ENCODE data around the gene ZNF566. TPM values are rescaled to one million over a fixed set of nuclear protein-coding genes. Genes with fewer than 3 reads are reported as not detected.
A peak's percentile ranks its signal among the peaks of the same experiment; 100 is the strongest.
"Not testable (repeated sequence)": the region's sequence is repeated elsewhere in the genome, so short reads cannot be mapped to it uniquely, and the experiment has no call there.

Gene ZNF566
- polyA plus RNA-seq, 1 of the 3 experiments (the other 2 are of a cell fraction): 1.7 TPM

- H3K27ac ChIP-seq (ENCODE audit: low read depth in 2 of 2, low read length in 1 of 2); H3K36me3 ChIP-seq (replicated peaks in 1 of 2; ENCODE audit: control insufficient read depth in 1 of 2, insufficient read depth in 2 of 2, low read length in 1 of 2); H3K4me3 ChIP-seq (ENCODE audit: low read depth in 2 of 2, low read length in 1 of 2); H2AFZ ChIP-seq (ENCODE audit: low read depth); POLR2A ChIA-PET; H3K9me2 ChIP-seq; CTCF ChIA-PET; H3K9me3 ChIP-seq; H3K4me1 ChIP-seq (ENCODE audit: control insufficient read depth in 1 of 2, insufficient read depth in 2 of 2, low read depth in 1 of 2, low read length in 1 of 2); H3K27me3 ChIP-seq (ENCODE audit: insufficient read depth); H3K4me2 ChIP-seq; H3K9ac ChIP-seq; H3F3A ChIP-seq (replicated peaks; ENCODE audit: insufficient read depth); H4K20me1 ChIP-seq (ENCODE audit: insufficient read depth): not testable (repeated sequence)
- 55% methylated on average over 18 of the region's 18 CpGs for WGBS (ENCODE audit: low lambda C conversion rate)
- DNase-seq: peak; percentile 40
- peak; percentile 57 for TF ChIP-seq SMC3 (IDR thresholded peaks at IDR 0.05; ENCODE audit: low read depth, low read length)
- peak; percentile 52 for TF ChIP-seq CTCF (IDR thresholded peaks at IDR 0.05)
- peak; percentile 61 for TF ChIP-seq RAD21 (IDR thresholded peaks at IDR 0.05; ENCODE audit: low read length)
- H3K79me2 ChIP-seq (ENCODE audit: insufficient read depth): peaks cover 11% of the 10 kb centered on the region; the same call in 1 of the 2 replicates
Measured at GRCh38 chr19:36492689-36493453, 3.5 kb upstream of the ZNF566 start.

GRCh38 chr19:36490846-36491245 lies 1.5 kb upstream of the ZNF566 start:
- H3K4me2 ChIP-seq; H2AFZ ChIP-seq (ENCODE audit: low read depth); H3K36me3 ChIP-seq (replicated peaks in 1 of 2; ENCODE audit: control insufficient read depth in 1 of 2, insufficient read depth in 2 of 2, low read length in 1 of 2); CTCF ChIA-PET; POLR2A ChIA-PET; H3K9me2 ChIP-seq; H3K9ac ChIP-seq; H3K9me3 ChIP-seq; H3F3A ChIP-seq (replicated peaks; ENCODE audit: insufficient read depth); H3K4me1 ChIP-seq (ENCODE audit: control insufficient read depth in 1 of 2, insufficient read depth in 2 of 2, low read depth in 1 of 2, low read length in 1 of 2); H3K27ac ChIP-seq (ENCODE audit: low read depth in 2 of 2, low read length in 1 of 2); H3K4me3 ChIP-seq (ENCODE audit: low read depth in 2 of 2, low read length in 1 of 2); H4K20me1 ChIP-seq (ENCODE audit: insufficient read depth); H3K27me3 ChIP-seq (ENCODE audit: insufficient read depth); DNase-seq: not testable (repeated sequence)
- H3K79me2 ChIP-seq (ENCODE audit: insufficient read depth): peaks cover 29% of the 10 kb centered on the region; the same call in 1 of the 2 replicates
- 97% methylated on average over 7 of the region's 29 CpGs for WGBS (ENCODE audit: low lambda C conversion rate)

GRCh38 chr19:36489920-36490415 lies 607 bp upstream of the ZNF566 start:
- H4K20me1 ChIP-seq (ENCODE audit: insufficient read depth): no peaks in the 10 kb centered on the region
- H2AFZ ChIP-seq (ENCODE audit: low read depth): peak overlapping the region; percentile 95
- no peaks in the 10 kb centered on the region for H3F3A ChIP-seq (replicated peaks; ENCODE audit: insufficient read depth)
- no peaks in the 10 kb centered on the region for H3K9me2 ChIP-seq
- H3K4me3 ChIP-seq (ENCODE audit: low read depth in 2 of 2, low read length in 1 of 2): peak overlapping the region; percentile 62 to 83
- no peaks in the 10 kb centered on the region; a peak in 2 of 4 replicates for H3K4me1 ChIP-seq (ENCODE audit: control insufficient read depth in 1 of 2, insufficient read depth in 2 of 2, low read depth in 1 of 2, low read length in 1 of 2)
- POLR2A ChIA-PET: interaction anchor here (1.3 to 2.0 kb wide), 8 partner anchors 10 to 361 kb away, joined by 4 to 21 read pairs (median 8); partner anchors contain the start of genes ZFP14, ZFP82, ZNF146 and ZNF260
- H3K9ac ChIP-seq: peak overlapping the region; percentile 84
- H3K27me3 ChIP-seq (ENCODE audit: insufficient read depth): no peaks in the 10 kb centered on the region
- 5% methylated on average over 15 of the region's 15 CpGs for WGBS (ENCODE audit: low lambda C conversion rate)
- peak overlapping the region; percentile 84 for H3K4me2 ChIP-seq
- no peaks in the 10 kb centered on the region for H3K36me3 ChIP-seq (replicated peaks in 1 of 2; ENCODE audit: control insufficient read depth in 1 of 2, insufficient read depth in 2 of 2, low read length in 1 of 2)
- TF ChIP-seq GATA2 (CRISPR knock-in tag; IDR thresholded peaks at IDR 0.05): peak; percentile 89
- TF ChIP-seq NRF1 (IDR thresholded peaks at IDR 0.05; ENCODE audit: low read depth, low read length): peak; percentile 51; the same call in 1 of the 2 replicates
- TF ChIP-seq RXRA (IDR thresholded peaks at IDR 0.05; ENCODE audit: borderline replicate concordance, low read depth): no peak
- DNase-seq: peak; percentile 91
- H3K9me3 ChIP-seq: no peaks in the 10 kb centered on the region
- peak overlapping the region; percentile 83 to 96 for H3K27ac ChIP-seq (ENCODE audit: low read depth in 2 of 2, low read length in 1 of 2)
- CTCF ChIA-PET: no interaction called here
- peaks cover 33% of the 10 kb centered on the region; the same call in 1 of the 2 replicates for H3K79me2 ChIP-seq (ENCODE audit: insufficient read depth)
